Neutrophil (primary cell): Measurements from ENCODE around the gene SPTBN1.

Experiments
- H3K27ac ChIP-seq: fragments of 200-600 bp; sonication (generic); 2 replicates; pipeline ENCODE4 v1.5.1; 2016; ENCODE audit warnings: mild to moderate bottlenecking, moderate library complexity
- H3K27me3 ChIP-seq: fragments of 200-600 bp; sonication (generic); 2 replicates; pipeline ENCODE4 v1.6.0; 2016; ENCODE audit warnings: mild to moderate bottlenecking
- H3K36me3 ChIP-seq: fragments of 200-600 bp; sonication (generic); 2 replicates; pipeline ENCODE4 v1.5.1; 2017
- H3K4me1 ChIP-seq, 2 experiments: fragments of 200-600 bp in 1 of 2; sonication (generic) in 1 of 2; 1 replicate in 1 of 2; 2 replicates in 1 of 2; pipeline versions ENCODE4 v1.5.1 to v1.6.1; 2013 to 2016; ENCODE audit warnings: low read depth in 1 of 2, low read length in 1 of 2, mild to moderate bottlenecking in 1 of 2, moderate library complexity in 1 of 2; ENCODE audit not compliant: control insufficient read depth in 1 of 2, insufficient read depth in 1 of 2
- H3K4me3 ChIP-seq, 2 experiments: fragments of 200-600 bp in 1 of 2; sonication (generic) in 1 of 2; 1 replicate in 1 of 2; 2 replicates in 1 of 2; pipeline ENCODE4 v1.5.1; 2013 to 2016; ENCODE audit warnings: low read depth in 1 of 2, low read length in 1 of 2, mild to moderate bottlenecking in 1 of 2, moderate library complexity in 1 of 2
- H3K9me3 ChIP-seq: fragments of 200-600 bp; sonication (generic); 2 replicates; pipeline ENCODE4 v1.5.1; 2016
- TF ChIP-seq, protein P1 (sequence below): fragments of 200-600 bp; sonication (generic); IDR thresholded peaks from 2 replicates; pipeline ENCODE4 v1.5.1; 2016; ENCODE audit warnings: antibody characterized with exemption

Gene SPTBN1

DNA sequence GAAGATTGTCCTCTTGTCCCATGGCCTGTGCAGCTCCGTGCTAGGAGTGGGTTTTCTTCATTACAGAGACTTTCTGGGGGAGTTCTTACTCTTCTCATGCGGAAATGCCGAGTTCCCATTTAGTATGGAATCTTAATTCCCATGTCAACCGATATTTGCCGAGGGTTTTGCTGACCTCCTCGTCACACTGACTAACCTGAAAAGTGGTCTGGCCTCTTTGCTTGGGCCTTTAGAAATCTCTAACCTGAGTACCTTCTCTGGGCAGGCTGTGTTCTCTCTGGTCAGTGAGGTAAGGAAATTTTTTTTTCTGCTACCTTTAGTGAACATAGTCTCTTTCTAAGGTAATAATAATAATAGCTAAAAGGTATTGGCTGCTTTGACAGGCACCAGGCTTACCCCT lies 256.4 kb downstream of the SPTBN1 start:
- Histone ChIP-seq H3K4me1 (peaks cover 13% of the 10 kb centered on the region in 2 experiments), H3K27me3 (peaks cover 59% of the 10 kb centered on the region), H3K36me3 (no peaks in the 10 kb centered on the region), H3K4me3 (no peak overlapping the region), H3K27ac (no peak overlapping the region), H3K9me3 (no peaks in the 10 kb centered on the region)
- TF ChIP-seq, protein P1, sequence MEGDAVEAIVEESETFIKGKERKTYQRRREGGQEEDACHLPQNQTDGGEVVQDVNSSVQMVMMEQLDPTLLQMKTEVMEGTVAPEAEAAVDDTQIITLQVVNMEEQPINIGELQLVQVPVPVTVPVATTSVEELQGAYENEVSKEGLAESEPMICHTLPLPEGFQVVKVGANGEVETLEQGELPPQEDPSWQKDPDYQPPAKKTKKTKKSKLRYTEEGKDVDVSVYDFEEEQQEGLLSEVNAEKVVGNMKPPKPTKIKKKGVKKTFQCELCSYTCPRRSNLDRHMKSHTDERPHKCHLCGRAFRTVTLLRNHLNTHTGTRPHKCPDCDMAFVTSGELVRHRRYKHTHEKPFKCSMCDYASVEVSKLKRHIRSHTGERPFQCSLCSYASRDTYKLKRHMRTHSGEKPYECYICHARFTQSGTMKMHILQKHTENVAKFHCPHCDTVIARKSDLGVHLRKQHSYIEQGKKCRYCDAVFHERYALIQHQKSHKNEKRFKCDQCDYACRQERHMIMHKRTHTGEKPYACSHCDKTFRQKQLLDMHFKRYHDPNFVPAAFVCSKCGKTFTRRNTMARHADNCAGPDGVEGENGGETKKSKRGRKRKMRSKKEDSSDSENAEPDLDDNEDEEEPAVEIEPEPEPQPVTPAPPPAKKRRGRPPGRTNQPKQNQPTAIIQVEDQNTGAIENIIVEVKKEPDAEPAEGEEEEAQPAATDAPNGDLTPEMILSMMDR, result no peak

DNA sequence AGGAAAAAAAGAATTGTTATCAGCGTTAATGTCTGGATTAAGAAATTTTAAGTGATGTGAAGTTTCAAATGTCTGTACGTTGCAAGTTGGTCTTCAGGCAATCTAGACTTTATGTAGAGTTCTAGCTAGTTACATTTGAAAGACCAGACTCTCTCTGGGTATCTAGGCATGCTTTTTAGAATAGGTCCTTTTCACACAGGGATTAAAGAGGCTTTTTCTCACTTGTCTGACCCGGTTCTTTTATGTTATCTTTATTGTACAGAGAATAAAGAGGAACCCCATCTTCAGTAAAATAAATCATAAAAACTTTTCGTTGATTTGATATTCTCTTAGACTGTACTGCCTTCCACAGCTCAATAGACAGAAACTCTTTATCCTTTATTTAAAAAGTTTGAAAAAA lies 258.9 kb downstream of the SPTBN1 start:
- Histone ChIP-seq H3K27ac (no peak overlapping the region), H3K9me3 (no peaks in the 10 kb centered on the region), H3K4me3 (no peak overlapping the region), H3K4me1 (no peaks in the 10 kb centered on the region), H3K36me3 (no peaks in the 10 kb centered on the region), H3K27me3 (peaks cover 59% of the 10 kb centered on the region)
- TF ChIP-seq, protein P1, result no peak

DNA sequence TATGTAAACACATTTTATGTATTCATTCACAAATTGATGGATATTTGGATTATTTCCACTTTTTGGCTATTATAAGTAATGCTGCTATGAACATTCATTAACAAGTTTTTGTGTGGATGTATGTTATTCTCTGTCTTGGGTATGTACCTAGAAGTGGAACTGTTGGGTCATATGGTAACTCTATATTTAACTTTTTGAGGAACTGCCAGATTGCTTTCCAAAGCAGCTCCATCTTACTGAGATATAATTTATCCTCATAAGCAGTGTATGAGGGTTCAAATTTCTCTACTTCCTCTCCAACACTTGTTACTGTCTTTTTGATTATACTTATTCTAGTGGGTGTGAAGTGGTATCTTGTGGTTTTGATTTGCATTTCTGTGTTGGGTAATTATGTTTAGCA lies 260.2 kb downstream of the SPTBN1 start:
- Histone ChIP-seq H3K36me3 (no peaks in the 10 kb centered on the region), H3K9me3 (no peaks in the 10 kb centered on the region), H3K27me3 (peaks cover 48% of the 10 kb centered on the region), H3K27ac (no peak overlapping the region), H3K4me1 (no peaks in the 10 kb centered on the region), H3K4me3 (no peak overlapping the region)
- TF ChIP-seq, protein P1, result no peak

DNA sequence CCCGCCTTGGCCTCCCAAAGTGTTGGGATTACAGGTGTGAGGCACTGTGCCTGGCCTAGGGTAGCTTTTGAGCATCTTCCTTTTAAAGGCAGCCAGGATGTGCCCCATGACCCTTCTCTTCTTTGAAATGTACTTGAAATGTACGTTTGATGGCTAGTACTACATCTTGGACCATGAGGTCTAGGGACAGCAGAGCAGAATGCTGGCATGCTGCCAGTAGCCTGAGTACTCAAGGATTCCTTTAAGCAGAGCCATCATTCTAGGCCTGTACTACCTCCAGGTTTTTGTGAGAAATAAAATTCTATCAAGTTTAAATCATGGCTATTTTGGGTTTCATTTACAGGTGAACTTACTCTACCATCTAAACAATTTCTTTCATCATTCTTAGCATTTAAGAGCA lies 264.4 kb downstream of the SPTBN1 start:
- TF ChIP-seq, protein P1, result no peak
- no peak overlapping the region for H3K27ac ChIP-seq
- H3K9me3 ChIP-seq, result no peaks in the 10 kb centered on the region

More for the DNA sequence above, 264.4 kb downstream of the SPTBN1 start:
- Histone ChIP-seq H3K4me1 (peaks cover 16 to 22% of the 10 kb centered on the region in 2 experiments), H3K36me3 (no peaks in the 10 kb centered on the region), H3K27me3 (peaks cover 70% of the 10 kb centered on the region), H3K4me3 (no peak overlapping the region)
